ENCODE data around the gene OSBPL7. TPM values are rescaled to one million over a fixed set of nuclear protein-coding genes. Genes with fewer than 3 reads are reported as not detected.

The OSBPL7 gene
- total and polyA plus RNA-seq, 2 of the 13 experiments (the other 11 are each of a cell fraction or from before 2014, with no cell fraction given), result 4.7 to 6.6 TPM

DNA sequence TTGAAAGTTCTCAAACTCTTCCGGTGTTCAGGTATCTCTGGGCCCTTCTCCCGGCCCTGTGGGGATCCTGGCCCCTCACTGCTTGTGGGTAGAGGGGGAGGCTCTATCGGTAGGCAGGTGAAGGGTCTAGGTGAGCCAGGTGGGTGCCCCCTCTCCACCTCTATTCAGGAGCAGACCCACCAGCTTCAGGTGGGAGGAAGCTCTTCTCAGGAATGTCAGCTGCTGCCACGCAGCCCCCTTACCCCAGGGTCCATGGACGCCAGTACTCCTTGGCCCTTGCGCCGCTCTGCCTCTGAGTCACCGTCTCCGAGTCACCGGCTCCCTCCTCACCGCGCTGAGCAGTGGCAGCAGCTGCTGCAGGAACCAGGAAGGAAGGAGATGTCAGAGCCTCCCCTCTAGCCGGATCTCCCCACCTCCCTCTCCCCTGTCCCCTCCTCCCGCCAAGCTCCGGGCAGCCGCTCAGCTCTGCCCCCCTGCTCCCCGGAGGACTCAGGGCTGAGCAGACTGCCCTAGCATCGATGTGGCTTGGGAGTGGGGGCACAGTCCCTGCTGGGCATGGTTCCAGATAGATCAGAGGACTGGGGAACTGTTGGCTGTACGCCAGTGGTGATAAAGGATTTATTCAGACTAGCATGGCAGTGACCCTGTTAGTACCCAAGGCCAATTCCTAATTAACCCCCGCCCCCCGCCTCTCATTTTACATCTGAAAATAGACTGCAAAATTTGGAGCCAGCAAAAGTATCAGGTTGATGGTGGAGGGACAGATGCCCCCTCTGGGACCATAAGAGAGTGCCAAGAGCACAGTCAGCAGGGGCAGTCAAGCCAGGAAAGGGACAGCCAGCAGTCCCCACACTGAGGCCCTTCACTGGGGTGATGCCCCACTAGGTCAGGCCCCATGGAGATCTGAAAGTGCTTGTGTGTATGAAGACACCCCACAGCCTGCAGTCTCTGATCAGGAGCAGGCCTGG is at the start of gene OSBPL7 (continued):
- TF ChIP-seq AHDC1 (CRISPR knock-in tag; IDR thresholded peaks at IDR 0.05; ENCODE audit: borderline replicate concordance) (no peak), HNF1A (IDR thresholded peaks at IDR 0.05; ENCODE audit: low read depth) (peak; percentile 10; the same call in 1 of the 2 replicates), HNF1A (CRISPR knock-in tag; IDR thresholded peaks at IDR 0.05; ENCODE audit: borderline replicate concordance) (no peak), ATAD3A (CRISPR knock-in tag; IDR thresholded peaks at IDR 0.05) (no peak), ESRRA (CRISPR knock-in tag; IDR thresholded peaks at IDR 0.05; ENCODE audit: low read depth) (no peak), DZIP1 (CRISPR knock-in tag; IDR thresholded peaks at IDR 0.05) (no peak), ZNF768 (CRISPR knock-in tag; IDR thresholded peaks at IDR 0.05) (peak; percentile 44; the same call in 1 of the 2 replicates)
- TF ChIP-seq, protein P1, sequence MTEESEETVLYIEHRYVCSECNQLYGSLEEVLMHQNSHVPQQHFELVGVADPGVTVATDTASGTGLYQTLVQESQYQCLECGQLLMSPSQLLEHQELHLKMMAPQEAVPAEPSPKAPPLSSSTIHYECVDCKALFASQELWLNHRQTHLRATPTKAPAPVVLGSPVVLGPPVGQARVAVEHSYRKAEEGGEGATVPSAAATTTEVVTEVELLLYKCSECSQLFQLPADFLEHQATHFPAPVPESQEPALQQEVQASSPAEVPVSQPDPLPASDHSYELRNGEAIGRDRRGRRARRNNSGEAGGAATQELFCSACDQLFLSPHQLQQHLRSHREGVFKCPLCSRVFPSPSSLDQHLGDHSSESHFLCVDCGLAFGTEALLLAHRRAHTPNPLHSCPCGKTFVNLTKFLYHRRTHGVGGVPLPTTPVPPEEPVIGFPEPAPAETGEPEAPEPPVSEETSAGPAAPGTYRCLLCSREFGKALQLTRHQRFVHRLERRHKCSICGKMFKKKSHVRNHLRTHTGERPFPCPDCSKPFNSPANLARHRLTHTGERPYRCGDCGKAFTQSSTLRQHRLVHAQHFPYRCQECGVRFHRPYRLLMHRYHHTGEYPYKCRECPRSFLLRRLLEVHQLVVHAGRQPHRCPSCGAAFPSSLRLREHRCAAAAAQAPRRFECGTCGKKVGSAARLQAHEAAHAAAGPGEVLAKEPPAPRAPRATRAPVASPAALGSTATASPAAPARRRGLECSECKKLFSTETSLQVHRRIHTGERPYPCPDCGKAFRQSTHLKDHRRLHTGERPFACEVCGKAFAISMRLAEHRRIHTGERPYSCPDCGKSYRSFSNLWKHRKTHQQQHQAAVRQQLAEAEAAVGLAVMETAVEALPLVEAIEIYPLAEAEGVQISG (CRISPR knock-in tag; IDR thresholded peaks at IDR 0.05), result peak; percentile 100
- TF ChIP-seq, protein P2, sequence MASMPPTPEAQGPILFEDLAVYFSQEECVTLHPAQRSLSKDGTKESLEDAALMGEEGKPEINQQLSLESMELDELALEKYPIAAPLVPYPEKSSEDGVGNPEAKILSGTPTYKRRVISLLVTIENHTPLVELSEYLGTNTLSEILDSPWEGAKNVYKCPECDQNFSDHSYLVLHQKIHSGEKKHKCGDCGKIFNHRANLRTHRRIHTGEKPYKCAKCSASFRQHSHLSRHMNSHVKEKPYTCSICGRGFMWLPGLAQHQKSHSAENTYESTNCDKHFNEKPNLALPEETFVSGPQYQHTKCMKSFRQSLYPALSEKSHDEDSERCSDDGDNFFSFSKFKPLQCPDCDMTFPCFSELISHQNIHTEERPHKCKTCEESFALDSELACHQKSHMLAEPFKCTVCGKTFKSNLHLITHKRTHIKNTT (CRISPR knock-in tag; IDR thresholded peaks at IDR 0.05), result no peak

Measured in HepG2 (cell line).